Measurements from ENCODE around the gene ARNT2. TPM values are rescaled to one million over a fixed set of nuclear protein-coding genes. Genes with fewer than 3 reads are reported as not detected.

ARNT2 gene
- total RNA-seq, 1 donor from 2014 or later: 0.23 TPM

GRCh38 chr15:80568876-80569605 lies 164.9 kb downstream of the ARNT2 start:
- intact Hi-C loops (cut with micrococcal nuclease): loop anchor here (5.0 kb wide), 1 partner anchor 208 kb away; the partner anchor contains the start of gene CEMIP

- intact Hi-C loops (cut with micrococcal nuclease): loop anchor here (5.0 kb wide), 1 partner anchor 208 kb away; the partner anchor contains the start of gene CEMIP
Observed at GRCh38 chr15:80569656-80570055, 165.5 kb downstream of the ARNT2 start.

DNA sequence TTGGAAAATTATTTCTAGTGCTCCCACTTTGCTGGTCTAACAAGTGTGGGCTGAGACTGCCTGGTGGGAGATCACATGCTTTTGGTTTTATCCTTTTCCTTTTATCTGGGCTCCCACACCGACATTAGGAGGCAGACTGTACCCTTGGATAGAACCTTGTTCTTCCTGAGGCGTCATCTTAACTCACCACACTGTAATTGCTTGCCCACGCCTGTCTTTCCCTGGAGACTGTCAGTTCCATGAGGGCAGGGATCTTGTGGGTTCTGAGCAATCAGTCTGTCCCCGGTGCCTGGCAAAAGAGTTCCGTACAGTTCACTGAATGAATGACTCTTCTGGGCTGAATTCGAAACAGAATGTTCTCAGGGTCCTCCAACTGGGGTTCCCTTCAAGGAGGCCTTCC lies 166.4 kb downstream of the ARNT2 start:
- intact Hi-C loops (cut with micrococcal nuclease): no loop called here

DNA sequence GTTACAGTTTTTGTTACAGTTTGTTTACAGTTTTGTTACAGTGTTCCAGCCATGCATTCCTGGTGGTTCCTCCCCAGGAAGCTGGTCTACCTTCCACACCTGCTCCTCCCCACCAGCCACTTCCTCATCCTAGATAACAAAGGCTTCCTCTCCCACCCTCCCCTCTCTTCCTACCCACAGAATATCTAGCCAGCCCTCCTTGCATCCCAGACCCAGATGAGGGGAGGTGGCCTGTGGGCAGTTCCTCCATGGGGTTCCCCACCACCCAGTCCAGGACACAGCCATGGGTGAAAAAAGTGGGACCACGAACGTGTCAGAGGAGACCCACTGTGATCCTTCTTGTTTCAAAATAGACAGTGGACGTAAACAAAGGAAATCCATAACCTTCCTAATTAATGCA lies 168.2 kb downstream of the ARNT2 start:
- intact Hi-C loops (cut with micrococcal nuclease): no loop called here

DNA sequence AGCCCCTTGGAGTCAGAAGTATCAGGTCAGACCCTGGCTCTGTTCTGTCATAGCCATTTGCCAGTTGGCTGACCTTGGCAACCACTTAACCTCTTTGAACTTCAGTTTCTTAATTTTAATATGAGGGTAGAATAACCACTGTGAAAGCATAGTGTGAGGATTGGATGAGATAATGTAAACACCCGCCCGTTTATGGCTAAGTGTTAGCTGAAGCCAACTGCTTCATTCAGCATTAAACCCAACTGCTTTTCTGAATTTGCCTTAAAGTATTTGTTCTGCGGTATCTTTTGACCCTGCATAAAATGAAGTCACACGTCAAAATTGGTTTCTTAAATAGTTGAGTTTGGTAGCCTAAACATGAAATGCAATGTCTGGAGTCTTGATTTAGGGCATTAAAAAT lies 169.4 kb downstream of the ARNT2 start:
- intact Hi-C loops (cut with micrococcal nuclease): no loop called here

DNA sequence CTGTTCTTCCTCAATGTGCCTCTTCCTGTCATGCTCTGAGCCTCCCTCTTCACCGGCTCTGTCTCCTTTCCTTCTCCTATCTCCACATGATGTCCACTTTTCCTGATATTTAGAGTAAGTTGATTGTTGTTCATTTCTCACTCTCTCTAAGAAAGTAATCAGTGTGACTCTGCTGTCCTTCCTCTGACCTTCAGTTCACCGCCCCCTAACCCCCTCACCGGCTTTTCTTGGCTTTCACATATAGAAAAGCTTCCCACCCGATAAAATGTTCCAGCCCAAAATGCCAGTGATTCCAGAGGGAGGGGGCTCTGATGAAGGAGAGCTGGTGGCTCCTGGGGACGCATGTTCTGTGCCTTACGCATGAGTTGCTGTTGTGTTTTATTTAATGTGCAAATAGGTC lies 170.4 kb downstream of the ARNT2 start:
- intact Hi-C loops (cut with micrococcal nuclease): no loop called here

GRCh38 chr15:80576519-80577090 lies 172.4 kb downstream of the ARNT2 start:
- intact Hi-C loops (cut with micrococcal nuclease): no loop called here

DNA sequence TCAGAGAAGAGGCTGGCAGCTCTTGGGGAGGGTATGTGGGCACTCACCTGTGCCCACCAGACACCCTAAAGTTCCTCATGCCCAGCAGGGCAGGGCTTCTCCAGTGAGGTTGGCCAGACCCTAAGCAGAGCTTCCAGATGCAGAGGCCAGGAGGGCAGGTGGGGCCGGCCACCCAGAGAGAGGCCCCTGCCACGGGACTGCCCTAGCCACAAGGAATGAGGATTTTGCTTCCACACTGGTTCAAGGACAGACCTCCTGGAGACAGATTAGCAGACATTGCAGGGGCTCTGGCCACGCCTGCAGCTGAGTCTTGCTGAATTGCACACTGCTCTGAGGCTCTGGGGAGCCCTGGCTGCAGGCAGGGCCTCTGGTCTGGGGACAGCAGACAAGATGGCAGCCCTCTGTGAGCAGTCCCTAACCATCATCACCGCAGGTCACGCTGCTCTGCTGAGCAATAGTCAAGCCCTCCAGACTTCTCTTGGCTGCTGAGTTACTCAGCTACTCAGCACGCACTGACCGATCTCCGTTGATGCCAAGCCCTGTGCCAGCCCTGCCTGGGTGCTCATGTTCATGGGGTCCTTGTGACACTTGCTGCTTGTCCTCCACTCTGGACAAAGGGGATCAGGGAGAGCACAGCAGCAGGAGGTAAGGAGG lies 173.5 kb downstream of the ARNT2 start:
- intact Hi-C loops (cut with micrococcal nuclease): no loop called here

GRCh38 chr15:80578206-80578595 lies 174.0 kb downstream of the ARNT2 start:
- intact Hi-C loops (cut with micrococcal nuclease): no loop called here

- intact Hi-C loops (cut with micrococcal nuclease): no loop called here
Observed at GRCh38 chr15:80578871-80579270, 174.7 kb downstream of the ARNT2 start.

DNA sequence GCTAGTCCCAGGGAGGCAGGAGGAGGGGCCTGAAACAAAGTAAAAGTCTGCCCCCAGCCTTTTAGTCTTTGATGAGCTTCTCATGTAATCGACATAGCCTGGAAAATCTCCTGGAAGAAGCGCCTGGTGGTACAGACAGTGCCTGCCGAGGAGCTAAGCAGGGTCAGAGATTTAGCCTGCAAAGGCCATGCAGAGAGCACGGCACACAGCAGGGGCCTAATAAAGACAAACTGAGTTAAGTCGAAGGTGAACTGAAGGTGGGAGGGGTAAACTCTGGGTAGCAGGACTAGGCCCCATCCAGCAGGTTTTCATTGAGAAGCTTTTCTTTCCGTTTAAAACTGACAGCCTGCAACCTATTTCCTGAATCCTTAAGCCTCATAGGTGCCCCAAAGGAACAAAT lies 175.4 kb downstream of the ARNT2 start:
- intact Hi-C loops (cut with micrococcal nuclease): no loop called here

GRCh38 chr15:80580106-80580505 lies 175.9 kb downstream of the ARNT2 start:
- intact Hi-C loops (cut with micrococcal nuclease): no loop called here

GRCh38 chr15:80580536-80581260 lies 176.5 kb downstream of the ARNT2 start:
- intact Hi-C loops (cut with micrococcal nuclease): no loop called here

DNA sequence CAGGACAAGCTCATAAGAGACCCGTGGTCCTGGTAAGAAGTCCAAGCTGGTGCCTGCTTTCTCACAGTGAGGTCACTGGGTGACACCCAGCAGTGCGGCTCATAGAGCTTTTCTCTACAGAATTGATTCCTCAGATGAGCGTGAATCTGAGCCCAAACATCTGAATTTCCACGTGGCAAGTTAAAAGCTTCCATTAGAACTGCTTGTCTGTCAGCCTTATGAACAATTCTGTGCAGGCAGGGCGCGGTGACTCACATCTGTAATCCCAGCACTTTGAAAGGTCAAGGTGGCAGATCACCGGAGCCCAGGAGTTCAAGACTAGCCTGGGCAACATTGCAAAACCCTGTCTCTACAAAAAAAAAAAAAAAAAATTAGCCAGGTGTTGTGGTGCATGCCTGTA lies 177.8 kb downstream of the ARNT2 start:
- intact Hi-C loops (cut with micrococcal nuclease): no loop called here

DNA sequence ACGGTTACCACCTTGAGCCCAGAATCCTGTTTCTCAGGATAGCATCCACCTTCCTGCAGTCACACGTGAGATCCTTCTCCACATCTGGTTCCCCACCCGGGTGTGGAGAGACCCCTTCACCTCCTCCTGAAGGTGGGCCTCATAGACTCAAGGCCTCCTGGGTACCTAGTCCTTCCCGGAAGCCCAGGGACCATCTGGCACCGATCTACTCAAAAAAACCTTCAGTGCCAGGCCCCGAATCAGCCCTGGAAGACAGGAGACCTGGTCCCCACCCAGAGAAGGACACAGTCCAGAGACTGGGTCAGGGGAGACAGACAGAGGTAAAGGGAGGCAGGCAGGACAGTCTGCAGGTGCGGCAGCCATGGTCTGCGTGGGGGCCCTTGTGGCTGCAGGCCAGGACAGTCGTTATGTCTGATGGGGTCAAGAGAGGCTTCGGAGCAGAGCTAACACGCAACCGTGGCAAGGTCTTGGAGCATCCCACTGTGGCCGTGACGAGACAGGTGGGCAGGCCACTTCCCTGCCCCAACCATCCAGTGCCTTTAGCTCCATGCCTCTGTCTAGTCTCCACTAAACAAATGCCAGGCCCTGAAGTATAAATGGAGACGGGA lies 178.7 kb downstream of the ARNT2 start:
- intact Hi-C loops (cut with micrococcal nuclease): no loop called here

- intact Hi-C loops (cut with micrococcal nuclease): no loop called here
Observed at GRCh38 chr15:80584561-80584964, 180.4 kb downstream of the ARNT2 start.

GRCh38 chr15:80584973-80585525 lies 180.9 kb downstream of the ARNT2 start:
- intact Hi-C loops (cut with micrococcal nuclease): no loop called here

DNA sequence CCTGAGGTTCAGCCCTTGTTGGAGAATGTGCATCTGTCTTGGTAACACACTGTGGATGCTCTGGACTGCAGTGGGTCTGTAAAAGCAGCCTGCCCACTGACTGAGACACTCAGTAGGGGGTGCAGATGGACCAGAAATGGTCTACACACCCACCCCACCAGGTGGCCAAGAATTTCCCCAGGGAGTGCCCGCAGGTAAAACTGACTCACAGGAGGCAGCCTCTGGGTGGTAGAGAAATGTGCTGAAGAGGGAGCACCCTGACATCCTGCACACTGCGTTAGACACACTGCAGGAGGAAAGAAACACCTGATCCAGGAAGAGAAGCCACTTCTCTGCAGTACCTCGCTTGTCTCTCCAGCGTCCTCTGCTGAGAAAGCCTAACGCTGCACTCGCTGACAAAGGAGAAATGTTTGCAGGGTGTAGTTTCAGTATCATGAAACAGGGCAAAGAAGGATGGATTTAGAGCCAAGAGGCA lies 181.4 kb downstream of the ARNT2 start:
- intact Hi-C loops (cut with micrococcal nuclease): no loop called here

DNA sequence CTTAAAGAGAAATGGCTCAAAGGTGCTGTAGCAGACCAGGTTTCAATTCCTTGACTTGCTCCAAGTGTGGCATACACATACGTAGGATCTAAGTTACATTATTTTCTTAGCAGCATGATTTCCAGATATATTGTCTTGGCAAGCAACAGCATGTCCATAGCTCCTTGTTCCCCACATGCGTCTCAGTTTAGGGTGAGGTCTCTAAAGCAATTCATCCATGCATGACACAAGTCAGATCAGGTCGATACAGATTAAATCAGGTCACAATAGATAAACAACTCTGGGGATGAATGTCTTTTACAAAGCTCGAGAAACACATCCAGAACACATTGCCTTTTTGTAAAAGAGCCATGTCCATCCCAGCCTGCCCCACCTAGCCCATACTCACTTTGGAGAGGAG lies 182.0 kb downstream of the ARNT2 start:
- intact Hi-C loops (cut with micrococcal nuclease): no loop called here

GRCh38 chr15:80587007-80587406 lies 182.8 kb downstream of the ARNT2 start:
- intact Hi-C loops (cut with micrococcal nuclease): no loop called here

- intact Hi-C loops (cut with micrococcal nuclease): no loop called here
Observed at GRCh38 chr15:80587816-80588456, 183.8 kb downstream of the ARNT2 start.
